DND-41 (cell line): ENCODE results near the gene MLC1.

Source experiments
- CTCF ChIP-seq: IDR thresholded peaks from 2 replicates; pipeline ENCODE4 v1.5.1; 2012; ENCODE audit warnings: borderline replicate concordance, low read length, moderate library complexity, mild to moderate bottlenecking; ENCODE audit not compliant: poor library complexity, severe bottlenecking; ENCODE audit errors: extremely low read depth
- EZH2 ChIP-seq: IDR thresholded peaks from 3 replicates; pipeline ENCODE4 v1.6.1; 2012; ENCODE audit warnings: borderline replicate concordance, low read depth, mild to moderate bottlenecking, moderate library complexity, low read length, inconsistent platforms; ENCODE audit not compliant: severe bottlenecking

- TF ChIP-seq CTCF (no peak), EZH2 (no peak)
These were observed 39.8 kb downstream of the MLC1 start for GRCh38 chr22:50045211-50046018.
